GM12874 (cell line): ENCODE measurements around the gene INAVA.

ENCODE experiments used
- TF ChIP-seq, protein P1 (sequence below): IDR thresholded peaks from 2 replicates; pipeline ENCODE4 v1.5.1; 2011; ENCODE audit warnings: low read depth, mild to moderate bottlenecking, control low read depth, low read length, moderate library complexity; ENCODE audit not compliant: insufficient read depth

Gene INAVA

DNA sequence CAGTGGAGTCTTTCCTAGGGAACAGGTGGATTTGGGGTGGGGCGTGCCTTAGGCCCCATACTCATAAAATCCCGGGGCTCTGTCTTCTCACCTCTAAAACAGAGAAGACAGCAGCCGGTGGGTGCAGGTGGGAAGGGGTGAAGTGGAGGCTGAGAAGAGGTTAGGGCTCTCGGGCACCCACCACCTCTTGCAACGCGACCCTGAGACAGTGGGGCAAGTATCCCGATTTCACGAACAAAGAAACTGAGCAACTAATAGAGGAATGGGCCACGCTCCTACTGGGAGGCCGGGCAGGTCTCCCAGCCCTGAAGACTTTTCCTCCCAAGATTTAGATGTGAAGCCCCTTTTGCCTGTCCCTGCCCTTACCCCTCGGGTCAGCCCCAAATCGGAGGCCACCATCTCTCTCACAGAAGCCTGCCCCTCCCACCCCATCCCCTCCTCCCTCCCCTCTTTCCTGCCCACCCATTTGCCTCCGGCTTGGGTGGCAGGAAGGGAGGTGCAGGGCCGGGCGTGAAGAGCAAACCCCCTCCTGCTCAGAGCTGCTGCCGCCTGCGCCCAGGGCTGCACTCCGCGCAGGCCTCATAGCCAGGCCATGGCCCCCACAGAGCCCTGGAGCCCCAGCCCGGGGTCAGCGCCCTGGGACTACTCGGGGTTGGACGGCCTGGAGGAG is 22.1 kb upstream of the INAVA start, which contains the start of gene GPR25:
GPR25 (plus strand) TSS at position 536 of the 670 bp plus-strand sequence; CDS start at position 593, 57 bp downstream.
- TF ChIP-seq, protein P1, sequence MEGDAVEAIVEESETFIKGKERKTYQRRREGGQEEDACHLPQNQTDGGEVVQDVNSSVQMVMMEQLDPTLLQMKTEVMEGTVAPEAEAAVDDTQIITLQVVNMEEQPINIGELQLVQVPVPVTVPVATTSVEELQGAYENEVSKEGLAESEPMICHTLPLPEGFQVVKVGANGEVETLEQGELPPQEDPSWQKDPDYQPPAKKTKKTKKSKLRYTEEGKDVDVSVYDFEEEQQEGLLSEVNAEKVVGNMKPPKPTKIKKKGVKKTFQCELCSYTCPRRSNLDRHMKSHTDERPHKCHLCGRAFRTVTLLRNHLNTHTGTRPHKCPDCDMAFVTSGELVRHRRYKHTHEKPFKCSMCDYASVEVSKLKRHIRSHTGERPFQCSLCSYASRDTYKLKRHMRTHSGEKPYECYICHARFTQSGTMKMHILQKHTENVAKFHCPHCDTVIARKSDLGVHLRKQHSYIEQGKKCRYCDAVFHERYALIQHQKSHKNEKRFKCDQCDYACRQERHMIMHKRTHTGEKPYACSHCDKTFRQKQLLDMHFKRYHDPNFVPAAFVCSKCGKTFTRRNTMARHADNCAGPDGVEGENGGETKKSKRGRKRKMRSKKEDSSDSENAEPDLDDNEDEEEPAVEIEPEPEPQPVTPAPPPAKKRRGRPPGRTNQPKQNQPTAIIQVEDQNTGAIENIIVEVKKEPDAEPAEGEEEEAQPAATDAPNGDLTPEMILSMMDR, result no peak

- TF ChIP-seq, protein P1, result no peak
Observed at GRCh38 chr1:200873116-200873670, 21.5 kb upstream of the INAVA start.

- TF ChIP-seq, protein P1, result 0 out of 2 replicates have a peak, but pooled peaks have one; percentile 6
Observed at GRCh38 chr1:200873671-200874397, 20.9 kb upstream of the INAVA start.

- TF ChIP-seq, protein P1, result no peak
Observed at GRCh38 chr1:200874694-200875093, 20.0 kb upstream of the INAVA start.

DNA sequence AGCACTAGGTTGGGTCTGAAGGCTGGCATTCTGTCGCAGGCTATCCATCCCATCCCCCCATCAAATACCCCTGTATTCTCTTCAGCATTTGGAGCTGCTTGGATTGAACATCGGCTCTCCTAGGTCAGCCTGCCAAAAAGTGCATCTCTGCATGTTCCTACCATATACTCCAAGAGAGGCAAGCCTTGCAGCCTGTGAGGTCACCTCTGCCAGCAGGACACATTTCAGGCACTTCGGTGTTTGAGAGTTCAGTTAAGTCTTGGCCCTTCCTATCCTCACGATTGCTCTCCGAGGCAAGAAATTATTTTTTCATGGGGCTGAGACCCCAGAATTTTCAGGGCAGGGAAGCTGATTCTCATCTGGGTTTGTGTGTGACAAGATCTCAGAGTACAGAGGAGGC is 19.3 kb upstream of the INAVA start:
- TF ChIP-seq, protein P1, result no peak

GRCh38 chr1:200877010-200877409 is 17.7 kb upstream of the INAVA start:
- TF ChIP-seq, protein P1, result no peak

DNA sequence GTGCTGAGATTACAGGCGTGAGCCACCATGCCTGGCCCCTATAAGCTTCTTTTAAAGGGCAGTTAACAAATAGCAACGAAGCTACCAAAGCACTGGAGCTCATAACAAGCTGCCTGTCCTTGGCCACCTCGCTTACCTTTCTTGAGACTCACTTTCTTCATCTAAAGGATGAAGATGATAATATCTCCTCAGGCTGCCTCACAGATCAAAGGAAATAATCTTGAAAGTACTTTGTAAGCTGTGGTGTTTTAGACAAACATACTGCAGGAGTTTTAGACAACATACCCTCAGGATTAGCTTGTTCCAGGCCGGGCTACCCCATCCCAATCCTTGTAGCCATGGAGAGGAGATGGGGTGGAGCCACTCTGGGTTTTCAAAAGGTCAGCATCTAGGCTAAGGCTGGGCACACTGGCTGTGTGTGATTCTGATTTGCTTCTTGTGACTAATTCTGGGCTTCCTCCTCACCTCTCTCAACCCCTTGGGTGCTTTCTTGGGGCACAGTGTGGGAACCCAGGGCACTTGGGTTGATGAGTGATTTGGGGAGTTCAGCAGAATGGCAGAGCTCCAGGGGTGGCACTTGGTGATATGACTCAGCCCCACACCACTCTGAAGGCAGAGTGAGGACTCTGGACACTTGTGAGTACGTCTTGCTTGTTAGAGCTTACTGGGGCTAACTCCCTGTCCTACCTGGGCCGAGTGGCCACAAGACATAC is 16.7 kb upstream of the INAVA start:
- TF ChIP-seq, protein P1, result no peak
